ENCODE data around the gene LRRC55.

LRRC55 gene

GRCh38 chr11:57140568-57140967 is 41.2 kb upstream of the LRRC55 start:
- H3K9me3 ChIP-seq (ENCODE audit: control insufficient read depth, insufficient read depth, low read depth, low read length) = no peaks in the 10 kb centered on the region
- H3K4me3 ChIP-seq (ENCODE audit: low read depth, low read length) = no peak overlapping the region
- ChIA-PET CTCF (interaction anchor here (1.5 kb wide), 1 partner anchor 109 kb away, joined by 5 read pairs; no protein-coding TSS in a partner anchor), POLR2A (no interaction called here)
- H3K36me3 ChIP-seq (ENCODE audit: control insufficient read depth in 2 of 2, insufficient read depth in 1 of 2, low read length in 2 of 2) = no peaks in the 10 kb centered on the region
- no peaks in the 10 kb centered on the region for H3K4me1 ChIP-seq (ENCODE audit: control insufficient read depth, insufficient read depth, low read length)
- TF ChIP-seq ZNF239 (tag by site-specific recombination; IDR thresholded peaks at IDR 0.05) (no peak), ZNF792 (tag by site-specific recombination; IDR thresholded peaks at IDR 0.05) (no peak), REPIN1 (tag by site-specific recombination; IDR thresholded peaks at IDR 0.05; ENCODE audit: low read depth) (no peak), GLI4 (tag by site-specific recombination; IDR thresholded peaks at IDR 0.05) (no peak), ZIC2 (tag by site-specific recombination; IDR thresholded peaks at IDR 0.05) (no peak), ZNF2 (tag by site-specific recombination; IDR thresholded peaks at IDR 0.05) (no peak), ZNF624 (tag by site-specific recombination; IDR thresholded peaks at IDR 0.05) (no peak), ZNF155 (tag by site-specific recombination; IDR thresholded peaks at IDR 0.05) (no peak), TRIM28 (IDR thresholded peaks at IDR 0.05; ENCODE audit: borderline replicate concordance, low read length) (no peak), ZNF362 (tag by site-specific recombination; IDR thresholded peaks at IDR 0.05) (no peak), ZNF555 (tag by site-specific recombination; conservative IDR thresholded peaks at IDR 0.05) (no peak), HOXA7 (CRISPR knock-in tag; IDR thresholded peaks at IDR 0.05; ENCODE audit: borderline replicate concordance) (no peak), PATZ1 (tag by site-specific recombination; IDR thresholded peaks at IDR 0.05) (no peak), ZNF404 (tag by site-specific recombination; IDR thresholded peaks at IDR 0.05) (no peak), SETDB1 (IDR thresholded peaks at IDR 0.05; ENCODE audit: insufficient read length, low read length) (no peak), ZNF19 (tag by site-specific recombination; IDR thresholded peaks at IDR 0.05; ENCODE audit: low read depth) (no peak)
- no peak overlapping the region for H3K27ac ChIP-seq (ENCODE audit: extremely low read depth, low read depth, low read length)

GRCh38 chr11:57143459-57143858 is 38.3 kb upstream of the LRRC55 start:
- Histone ChIP-seq H3K4me3 (ENCODE audit: low read depth, low read length) (no peak overlapping the region), H3K4me1 (ENCODE audit: control insufficient read depth, insufficient read depth, low read length) (no peaks in the 10 kb centered on the region), H3K27ac (ENCODE audit: extremely low read depth, low read depth, low read length) (no peak overlapping the region), H3K36me3 (ENCODE audit: control insufficient read depth in 2 of 2, insufficient read depth in 1 of 2, low read length in 2 of 2) (no peaks in the 10 kb centered on the region), H3K9me3 (ENCODE audit: control insufficient read depth, insufficient read depth, low read depth, low read length) (no peaks in the 10 kb centered on the region)
- ChIA-PET CTCF (interaction anchor here (0.8 kb wide), 1 partner anchor 16 kb away, joined by 3 read pairs; no protein-coding TSS in a partner anchor), POLR2A (no interaction called here)
- TF ChIP-seq AEBP2 (tag by site-specific recombination; IDR thresholded peaks at IDR 0.05; ENCODE audit: borderline replicate concordance) (no peak), ZNF2 (tag by site-specific recombination; IDR thresholded peaks at IDR 0.05) (no peak), ZNF76 (tag by site-specific recombination; IDR thresholded peaks at IDR 0.05; ENCODE audit: borderline replicate concordance, low read depth) (no peak), ZSCAN30 (tag by site-specific recombination; IDR thresholded peaks at IDR 0.05) (no peak), YY1 (tag by site-specific recombination; IDR thresholded peaks at IDR 0.05) (no peak), ZNF324 (tag by site-specific recombination; IDR thresholded peaks at IDR 0.05) (no peak), MZF1 (tag by site-specific recombination; IDR thresholded peaks at IDR 0.05; ENCODE audit: borderline replicate concordance) (no peak), ZNF239 (tag by site-specific recombination; IDR thresholded peaks at IDR 0.05) (no peak), ZEB2 (tag by site-specific recombination; IDR thresholded peaks at IDR 0.05) (no peak), ZSCAN4 (tag by site-specific recombination; IDR thresholded peaks at IDR 0.05) (no peak), ZNF843 (tag by site-specific recombination; IDR thresholded peaks at IDR 0.05) (no peak), ZNF664 (tag by site-specific recombination; IDR thresholded peaks at IDR 0.05) (no peak), ZNF121 (tag by site-specific recombination; IDR thresholded peaks at IDR 0.05) (no peak)
